HepG2 (cell line): ENCODE measurements around the gene MEPE. TPM values are rescaled to one million over a fixed set of nuclear protein-coding genes. Genes with fewer than 3 reads are reported as not detected.

ENCODE experiments used
- AGO1 ChIP-seq: fragments of 200-400 bp; formaldehyde crosslinking; IDR thresholded peaks from 2 replicates; pipeline ENCODE4 v1.6.1; 2017; ENCODE audit warnings: mild to moderate bottlenecking, low read depth, low read length, moderate library complexity; ENCODE audit not compliant: poor library complexity, severe bottlenecking
- AKAP8 ChIP-seq: sonication (generic); formaldehyde crosslinking; IDR thresholded peaks from 2 replicates; pipeline ENCODE4 v1.5.1; 2020; ENCODE audit warnings: mild to moderate bottlenecking, missing genetic modification reagents
- AKNA ChIP-seq: sonication (generic); formaldehyde crosslinking; IDR thresholded peaks from 2 replicates; pipeline ENCODE4 v1.4.0; 2020; ENCODE audit warnings: missing genetic modification reagents, borderline replicate concordance
- BATF2 ChIP-seq: sonication (generic); formaldehyde crosslinking; IDR thresholded peaks from 2 replicates; pipeline ENCODE4 v1.8.0; 2022; ENCODE audit warnings: mild to moderate bottlenecking, missing genetic modification reagents, moderate library complexity
- CBFB ChIP-seq: sonication (generic); formaldehyde crosslinking; IDR thresholded peaks from 2 replicates; pipeline ENCODE4 v1.4.0; 2020; ENCODE audit warnings: missing genetic modification reagents
- CREB1 ChIP-seq, 2 experiments: fragments of 450-650 bp in 1 of 2; IDR thresholded peaks; 2 replicates each; pipeline ENCODE4 v1.6.1; 2016 to 2017; ENCODE audit warnings: control low read depth in 1 of 2, mild to moderate bottlenecking in 1 of 2, missing compliant biosample characterization in 1 of 2, missing genetic modification characterization in 1 of 2
- DMAP1 ChIP-seq: IDR thresholded peaks from 2 replicates; pipeline ENCODE4 v1.6.1; 2016
- ELF4 ChIP-seq: sonication (generic); formaldehyde crosslinking; IDR thresholded peaks from 2 replicates; pipeline ENCODE4 v1.5.0; 2020; ENCODE audit warnings: missing genetic modification reagents, mild to moderate bottlenecking, moderate library complexity, borderline replicate concordance
- HOXA9 ChIP-seq: sonication (generic); formaldehyde crosslinking; IDR thresholded peaks from 2 replicates; pipeline ENCODE4 v1.8.1; 2022; ENCODE audit warnings: missing genetic modification reagents, mild to moderate bottlenecking, moderate library complexity, borderline replicate concordance
- KAT2B ChIP-seq: fragments of 150-350 bp; IDR thresholded peaks from 2 replicates; pipeline ENCODE4 v1.6.1; 2014; ENCODE audit warnings: low read depth, low read length, borderline replicate concordance
- KDM1A ChIP-seq: IDR thresholded peaks from 2 replicates; pipeline ENCODE4 v1.6.1; 2016; ENCODE audit warnings: missing compliant biosample characterization
- NCOR1 ChIP-seq: fragments of 200-600 bp; sonication (generic); IDR thresholded peaks from 2 replicates; pipeline ENCODE4 v1.7.0; 2017; ENCODE audit warnings: antibody characterized with exemption, low read length, borderline replicate concordance
- NKX3-1 ChIP-seq: sonication (generic); formaldehyde crosslinking; IDR thresholded peaks from 2 replicates; pipeline ENCODE4 v1.5.0; 2020; ENCODE audit warnings: missing genetic modification reagents
- PAX8 ChIP-seq: sonication (generic); formaldehyde crosslinking; IDR thresholded peaks from 2 replicates; pipeline ENCODE4 v1.8.0; 2022; ENCODE audit warnings: mild to moderate bottlenecking, missing genetic modification reagents, borderline replicate concordance
- PBX2 ChIP-seq: IDR thresholded peaks from 2 replicates; pipeline ENCODE4 v1.6.1; 2016; ENCODE audit warnings: control low read depth
- PHF21A ChIP-seq: sonication (generic); formaldehyde crosslinking; IDR thresholded peaks from 2 replicates; pipeline ENCODE4 v1.5.0; 2020; ENCODE audit warnings: mild to moderate bottlenecking, missing genetic modification reagents
- SRY ChIP-seq: sonication (generic); formaldehyde crosslinking; IDR thresholded peaks from 2 replicates; pipeline ENCODE4 v1.8.0; 2022; ENCODE audit warnings: mild to moderate bottlenecking, missing genetic modification reagents
- TEAD2 ChIP-seq: sonication (generic); formaldehyde crosslinking; IDR thresholded peaks from 2 replicates; pipeline ENCODE4 v1.9.0; 2021; ENCODE audit warnings: missing genetic modification reagents
- ZBTB38 ChIP-seq: sonication (generic); formaldehyde crosslinking; IDR thresholded peaks from 2 replicates; pipeline ENCODE4 v1.5.1; 2020; ENCODE audit warnings: mild to moderate bottlenecking, missing genetic modification reagents
- ZKSCAN8 ChIP-seq: IDR thresholded peaks from 2 replicates; pipeline ENCODE4 v1.6.1; 2016; ENCODE audit warnings: borderline replicate concordance, missing genetic modification reagents, missing compliant biosample characterization
- ZNF576 ChIP-seq: sonication (generic); formaldehyde crosslinking; IDR thresholded peaks from 2 replicates; pipeline ENCODE4 v1.4.0; 2020; ENCODE audit warnings: mild to moderate bottlenecking, missing genetic modification reagents
- polyA plus RNA-seq, 8 experiments: library from polyadenylated mRNA; depleted of rRNA in 3 of 8; stranded (reverse) in 7 of 8; unstranded in 1 of 8; fragments of >200 nt; fragmentation: Illumina TruSeq in 4 of 8; extraction: Trizol in 4 of 8; gene quantifications; 2 replicates each; pipeline versions ENCODE4 v1.2.1 to v1.2.3, GENCODE V29; 2011 to 2016; ENCODE audit warnings: low read depth in 4 of 8, missing spikeins in 1 of 8, mixed read lengths in 1 of 8; ENCODE audit not compliant: insufficient read depth in 1 of 8
- total RNA-seq, 5 experiments: library from RNA; depleted of rRNA; stranded (reverse); fragments of >200 nt; fragmentation: Illumina TruSeq; extraction: Trizol; gene quantifications; 2 replicates each; pipeline ENCODE4 v1.2.3, GENCODE V29; 2016; ENCODE audit warnings: low read depth in 1 of 5

The MEPE gene
- total and polyA plus RNA-seq, 2 of the 13 experiments (the other 11 are each of a cell fraction or from before 2014, with no cell fraction given) = 0.04 TPM; not detected in 1

- TF ChIP-seq AKNA (CRISPR knock-in tag) (no peak), HOXA9 (CRISPR knock-in tag) (no peak), KAT2B (no peak), NKX3-1 (CRISPR knock-in tag) (no peak), NCOR1 (no peak; the same call in 1 of the 2 replicates), PBX2 (no peak), SRY (CRISPR knock-in tag) (no peak), ELF4 (CRISPR knock-in tag) (no peak), TEAD2 (CRISPR knock-in tag) (no peak), ZBTB38 (no peak), ZNF576 (no peak), DMAP1 (CRISPR knock-in tag) (no peak), PHF21A (no peak), BATF2 (CRISPR knock-in tag) (no peak), AKAP8 (no peak), KDM1A (no peak), AGO1 (no peak), PAX8 (CRISPR knock-in tag) (no peak), ZKSCAN8 (CRISPR knock-in tag) (no peak; the same call in 1 of the 2 replicates), CBFB (CRISPR knock-in tag) (peak; percentile 46; the same call in 1 of the 2 replicates), CREB1 (IDR thresholded peaks at IDR 0.05) (no peak), CREB1 (CRISPR knock-in tag; IDR thresholded peaks at IDR 0.05) (peak; percentile 58)
Measured at GRCh38 chr4:87865288-87865687, 32.5 kb downstream of the MEPE start (continued).
